Smooth muscle cell of the pulmonary artery (primary cell): ENCODE measurements around the gene ALS2CL. TPM values are rescaled to one million over a fixed set of nuclear protein-coding genes. Genes with fewer than 3 reads are reported as not detected.

ENCODE experiments used
- total RNA-seq: library from RNA; depleted of rRNA; stranded (reverse); fragments of >200 nt; gene quantifications from 2 replicates; pipeline ENCODE4 v1.2.3, GENCODE V29; 2014

ALS2CL gene, protein sequence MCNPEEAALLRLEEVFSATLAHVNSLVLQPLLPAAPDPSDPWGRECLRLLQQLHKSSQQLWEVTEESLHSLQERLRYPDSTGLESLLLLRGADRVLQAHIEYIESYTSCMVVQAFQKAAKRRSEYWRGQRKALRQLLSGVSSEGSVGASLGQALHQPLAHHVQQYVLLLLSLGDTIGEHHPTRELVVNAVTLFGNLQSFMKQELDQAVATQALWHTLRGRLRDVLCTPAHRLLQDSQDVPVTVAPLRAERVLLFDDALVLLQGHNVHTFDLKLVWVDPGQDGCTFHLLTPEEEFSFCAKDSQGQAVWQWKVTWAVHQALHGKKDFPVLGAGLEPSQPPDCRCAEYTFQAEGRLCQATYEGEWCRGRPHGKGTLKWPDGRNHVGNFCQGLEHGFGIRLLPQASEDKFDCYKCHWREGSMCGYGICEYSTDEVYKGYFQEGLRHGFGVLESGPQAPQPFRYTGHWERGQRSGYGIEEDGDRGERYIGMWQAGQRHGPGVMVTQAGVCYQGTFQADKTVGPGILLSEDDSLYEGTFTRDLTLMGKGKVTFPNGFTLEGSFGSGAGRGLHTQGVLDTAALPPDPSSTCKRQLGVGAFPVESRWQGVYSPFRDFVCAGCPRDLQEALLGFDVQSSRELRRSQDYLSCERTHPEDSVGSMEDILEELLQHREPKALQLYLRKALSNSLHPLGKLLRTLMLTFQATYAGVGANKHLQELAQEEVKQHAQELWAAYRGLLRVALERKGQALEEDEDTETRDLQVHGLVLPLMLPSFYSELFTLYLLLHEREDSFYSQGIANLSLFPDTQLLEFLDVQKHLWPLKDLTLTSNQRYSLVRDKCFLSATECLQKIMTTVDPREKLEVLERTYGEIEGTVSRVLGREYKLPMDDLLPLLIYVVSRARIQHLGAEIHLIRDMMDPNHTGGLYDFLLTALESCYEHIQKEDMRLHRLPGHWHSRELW
- total RNA-seq, result 1.8 and 3.2 TPM in 2 replicates

DNA sequence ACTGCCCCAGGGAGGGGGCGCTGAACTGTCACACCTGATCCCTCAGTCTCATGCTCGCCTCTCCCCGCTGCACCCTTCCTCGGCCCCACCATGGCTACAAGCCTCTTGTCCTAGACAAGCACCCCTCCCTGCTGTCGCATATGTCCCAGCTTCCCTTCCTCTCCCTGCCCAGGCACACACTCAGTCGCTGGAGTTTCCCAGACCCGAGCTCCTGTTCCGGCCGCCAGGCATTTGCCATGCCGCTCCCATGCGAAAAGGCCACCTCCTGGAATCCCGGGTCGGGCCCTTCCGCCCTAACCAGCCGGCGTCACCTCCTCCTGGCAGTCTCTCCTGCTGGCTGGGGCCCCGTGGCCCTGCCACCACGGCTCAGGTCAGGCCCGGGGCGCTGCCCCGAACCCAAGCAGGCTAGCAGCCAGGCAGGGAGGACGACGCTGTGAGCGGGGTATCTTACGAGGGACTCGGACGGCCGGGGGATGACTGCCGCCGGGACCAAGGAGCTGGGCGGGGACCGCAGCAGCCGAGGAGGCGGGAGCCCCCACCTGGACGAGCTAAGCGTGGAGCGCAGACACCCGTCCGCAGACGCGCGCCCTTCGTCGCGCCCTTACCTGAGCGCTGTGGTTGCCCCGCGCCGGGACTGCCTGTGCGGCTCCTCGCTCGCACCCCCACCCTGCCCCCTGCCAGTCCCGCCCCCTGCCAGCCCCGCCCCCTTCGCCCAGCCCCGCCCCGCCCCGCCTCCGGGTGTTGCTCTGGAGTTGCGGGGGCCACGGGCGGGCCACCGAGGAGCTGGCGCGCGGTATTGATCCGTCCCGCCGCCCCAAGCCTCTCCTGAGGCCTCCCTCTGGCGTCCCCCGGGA, at the start of gene ALS2CL:
ALS2CL (minus strand) TSS at position 642 of the 854 bp plus-strand sequence. CDS start 4,239 bp downstream, outside the sequence.

GRCh38 chr3:46717447-46718231, 24.2 kb upstream of the ALS2CL start, which contains the start of gene PRSS50:
Gene PRSS50 (minus strand): TSS chr3:46717869. CDS start chr3:46717824, 45 bp downstream.

GRCh38 chr3:46701181-46701939, 7.9 kb upstream of the ALS2CL start, which contains the start of gene TMIE:
Gene TMIE (plus strand): TSS chr3:46701392. CDS start chr3:46701488, 96 bp downstream.

Other genes starting within 250 kb of the ALS2CL start
- 1.7 TPM in 1 of 2 replicates, not detected in the other for gene LTF, start 228.8 kb downstream of the ALS2CL start, total RNA-seq
- not detected in 2 replicates for gene RTP3, start 195.7 kb downstream of the ALS2CL start, total RNA-seq
- gene LRRC2, start 127.4 kb downstream of the ALS2CL start, total RNA-seq, result 0.36 and 1.5 TPM in 2 replicates
- gene FAM240A, start 81.2 kb downstream of the ALS2CL start, total RNA-seq, result not detected in 2 replicates
- 0.07 and 0.23 TPM in 2 replicates for gene TMIE, start 7.7 kb upstream of the ALS2CL start, total RNA-seq
- gene PRSS50, start 24.2 kb upstream of the ALS2CL start, total RNA-seq, result not detected in 2 replicates
- not detected in 2 replicates for gene MYL3, start 169.8 kb upstream of the ALS2CL start, total RNA-seq
- 0.20 and 2.1 TPM in 2 replicates for gene PTH1R, start 184.0 kb upstream of the ALS2CL start, total RNA-seq